Small intestine (tissue), 7 donors: ENCODE measurements around the gene TMCC2. TPM values are rescaled to one million over a fixed set of nuclear protein-coding genes. Genes with fewer than 3 reads are reported as not detected.

Experiments used
- DNase-seq, 2 donors: peaks; one replicate each; pipeline versions ENCODE4 v3.0.0 to v3.0.0-alpha.2; 2013
- FAIRE-seq: peaks from 2 replicates; lab custom pipeline; 2012; peaks lifted over from hg19 to GRCh38; lab: Jason Lieb, UNC
- H3K27ac ChIP-seq, 3 donors: one replicate each; pipeline ENCODE4 v1.5.1; 2013; ENCODE audit warnings: low read length in 2 of 3, mild to moderate bottlenecking in 2 of 3, control low read depth in 1 of 3, inconsistent platforms in 1 of 3, low read depth in 1 of 3, moderate library complexity in 1 of 3
- H3K27me3 ChIP-seq, 3 donors: one replicate each; pipeline ENCODE4 v1.6.1; 2013; ENCODE audit warnings: low read length in 3 of 3, inconsistent platforms in 1 of 3; ENCODE audit not compliant: control insufficient read depth in 3 of 3, insufficient read depth in 3 of 3
- H3K36me3 ChIP-seq, 3 donors: one replicate each; pipeline ENCODE4 v1.6.1; 2013; ENCODE audit warnings: low read length in 3 of 3, inconsistent platforms in 1 of 3, low read depth in 1 of 3, mild to moderate bottlenecking in 1 of 3, moderate library complexity in 1 of 3; ENCODE audit not compliant: control insufficient read depth in 3 of 3, insufficient read depth in 2 of 3
- H3K4me1 ChIP-seq, 3 donors: one replicate each; pipeline ENCODE4 v1.6.1; 2013; ENCODE audit warnings: low read length in 2 of 3, inconsistent platforms in 1 of 3, low read depth in 1 of 3, mild to moderate bottlenecking in 1 of 3, moderate library complexity in 1 of 3; ENCODE audit not compliant: control insufficient read depth in 3 of 3, insufficient read depth in 2 of 3
- H3K4me3 ChIP-seq, 3 donors: one replicate each; pipeline ENCODE4 v1.5.1; 2013; ENCODE audit warnings: low read length in 3 of 3, control low read depth in 1 of 3, inconsistent platforms in 1 of 3, low read depth in 1 of 3, mild to moderate bottlenecking in 1 of 3, moderate library complexity in 1 of 3
- H3K9me3 ChIP-seq, 2 donors: one replicate each; pipeline ENCODE4 v1.6.1; 2013; ENCODE audit warnings: low read depth in 1 of 2, low read length in 1 of 2; ENCODE audit not compliant: control insufficient read depth in 2 of 2, insufficient read depth in 1 of 2
- WGBS, 3 donors: extraction: QIAGEN DNeasy Blood & Tissue Kit; methylation state at CpG; one replicate each; pipeline ENCODE4 v1.1.7; 2013; 5-methylcytosine and 5-hydroxymethylcytosine counted together
- polyA plus RNA-seq, 4 donors: library from polyadenylated mRNA; stranded (reverse) in 3 of 4; unstranded in 1 of 4; fragments of 200-250 nt in 3 of 4; fragments of 120-200 nt in 1 of 4; gene quantifications; one replicate each; pipeline versions ENCODE4 v1.2.1 to v1.2.3, GENCODE V29; 2013
- donor health status: healthy with polysubstance abuse.
- donor health status: control.
- donor health status: control.
- donor health status: Bipolar disorder and iron deficiency.
- donor health status: healthy.

The TMCC2 gene
- polyA plus RNA-seq, 4 donors: 0.54 to 1.7 (median 0.96) TPM

DNA sequence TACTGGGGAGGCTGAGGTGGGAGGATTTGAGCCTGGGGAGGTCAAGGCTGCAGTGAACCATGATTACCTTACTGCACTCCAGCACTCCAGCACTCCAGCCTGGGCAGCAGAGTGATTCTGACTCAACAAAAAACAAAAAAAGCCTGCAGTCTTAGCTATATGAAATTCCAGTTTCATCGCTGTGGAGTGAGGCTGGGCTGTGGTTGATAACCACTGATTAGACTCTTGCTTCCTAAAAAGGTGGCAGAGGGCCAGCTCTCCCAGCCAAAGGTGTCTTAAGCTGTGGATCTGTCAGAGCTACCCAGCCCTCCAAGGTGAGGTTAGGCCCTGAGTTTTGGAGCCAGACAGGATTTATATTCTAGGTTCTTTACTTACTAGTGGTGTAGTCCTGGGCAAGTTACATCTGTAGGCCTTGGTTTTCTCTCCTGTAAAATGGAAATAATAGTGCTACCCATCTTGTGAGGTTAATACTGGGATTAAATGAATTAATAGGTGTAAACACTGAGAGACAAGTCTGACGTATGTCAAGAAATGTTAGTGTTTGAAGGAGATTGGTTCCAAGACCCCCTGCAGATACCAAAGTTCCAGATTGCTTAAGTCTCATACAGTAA is 35.9 kb downstream of the TMCC2 start:
- Histone ChIP-seq H3K9me3 (no peaks in the 10 kb centered on the region), H3K4me1 (peaks cover 0 to 6% (median 0%) of the 10 kb centered on the region in 3 donors), H3K36me3 (no peaks in the 10 kb centered on the region), H3K4me3 (no peak overlapping the region), H3K27ac (no peak overlapping the region), H3K27me3 (no peaks in the 10 kb centered on the region)
- FAIRE-seq: no peak
- WGBS, 3 donors: 53 to 66% (median 55%) methylated on average over 2 of the region's 2 CpGs
- no peak for DNase-seq

- Histone ChIP-seq H3K27ac (no peak overlapping the region), H3K9me3 (no peaks in the 10 kb centered on the region), H3K27me3 (no peaks in the 10 kb centered on the region), H3K36me3 (peaks cover 0 to 6% (median 0%) of the 10 kb centered on the region in 3 donors), H3K4me3 (no peak overlapping the region), H3K4me1 (peaks cover 0 to 3% (median 0%) of the 10 kb centered on the region in 3 donors)
- WGBS, 3 donors: 64 to 83% (median 73%) methylated on average over 10 of the region's 10 CpGs
- DNase-seq (no peak), FAIRE-seq (no peak)
Observed at GRCh38 chr1:205266611-205267305, 39.0 kb downstream of the TMCC2 start.

DNA sequence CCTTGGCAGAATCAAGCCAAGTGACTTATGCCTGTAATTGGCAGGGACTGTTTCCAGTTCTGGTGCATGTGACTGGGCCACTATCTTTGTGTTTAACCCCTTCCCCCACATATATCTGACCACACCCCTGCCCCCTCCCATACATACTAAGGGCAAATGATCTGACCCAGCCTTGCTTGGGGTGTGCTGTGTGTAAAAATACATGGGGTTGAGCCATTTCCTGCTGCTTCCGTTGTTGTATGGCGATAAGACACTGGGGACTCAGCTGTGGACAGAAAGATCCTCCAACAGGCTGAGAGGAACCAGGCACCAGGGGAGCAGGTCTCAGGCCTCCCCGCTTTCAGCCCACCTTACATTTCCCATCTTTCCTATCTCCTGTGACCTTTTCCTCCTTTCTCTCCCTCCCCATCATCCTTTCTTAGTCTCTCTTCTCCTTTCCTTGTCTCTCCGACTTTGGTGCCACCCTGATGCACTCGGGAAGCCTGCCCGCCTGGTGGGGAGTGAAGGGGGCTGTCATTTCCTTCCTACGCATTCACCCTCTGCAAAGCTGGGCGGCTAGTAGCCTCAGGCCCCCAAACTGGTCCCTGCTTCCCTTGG is 39.7 kb downstream of the TMCC2 start:
- DNase-seq: no peak
- 63 to 71% (median 67%) methylated on average over 8 of the region's 8 CpGs for WGBS, 3 donors
- H3K27me3 ChIP-seq: no peaks in the 10 kb centered on the region
- no peak overlapping the region for H3K27ac ChIP-seq
- H3K4me3 ChIP-seq: no peak overlapping the region
- H3K36me3 ChIP-seq: peaks cover 0 to 8% (median 0%) of the 10 kb centered on the region in 3 donors
- FAIRE-seq: no peak
- no peaks in the 10 kb centered on the region for H3K9me3 ChIP-seq
- no peaks in the 10 kb centered on the region for H3K4me1 ChIP-seq

- Histone ChIP-seq H3K4me3 (no peak overlapping the region), H3K9me3 (no peaks in the 10 kb centered on the region), H3K36me3 (peaks cover 0 to 11% (median 0%) of the 10 kb centered on the region in 3 donors), H3K4me1 (peaks cover 0 to 1% (median 0%) of the 10 kb centered on the region in 3 donors), H3K27ac (no peak overlapping the region), H3K27me3 (no peaks in the 10 kb centered on the region)
- 93 to 96% (median 93%) methylated on average over 48 of the region's 48 CpGs for WGBS, 3 donors
- DNase-seq (no peak), FAIRE-seq (no peak)
Observed at GRCh38 chr1:205268846-205269680, 41.3 kb downstream of the TMCC2 start.

DNA sequence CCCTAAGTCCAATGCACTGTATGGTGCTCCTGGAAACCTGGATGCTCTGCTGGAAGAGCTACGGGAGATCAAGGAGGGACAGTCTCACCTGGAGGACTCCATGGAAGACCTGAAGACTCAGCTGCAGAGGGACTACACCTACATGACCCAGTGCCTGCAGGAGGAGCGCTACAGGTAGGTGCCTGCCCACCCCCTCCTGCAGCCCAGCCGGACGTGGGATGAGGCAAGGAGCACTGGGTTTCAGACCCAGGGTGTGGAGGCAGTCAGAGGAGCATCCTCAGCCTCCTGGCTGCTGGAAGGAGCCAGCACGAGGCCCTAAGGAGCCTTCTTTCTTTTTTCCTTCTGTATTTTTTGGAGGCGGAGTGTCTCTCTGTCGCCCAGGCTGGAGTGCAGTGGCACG is 42.0 kb downstream of the TMCC2 start:
- FAIRE-seq (no peak), DNase-seq (no peak)
- H3K36me3 ChIP-seq: peaks cover 0 to 13% (median 0%) of the 10 kb centered on the region in 3 donors
- no peak overlapping the region for H3K27ac ChIP-seq
- no peak overlapping the region for H3K4me3 ChIP-seq
- H3K27me3 ChIP-seq: no peaks in the 10 kb centered on the region
- H3K9me3 ChIP-seq: no peaks in the 10 kb centered on the region
- WGBS, 3 donors: 86 to 93% (median 90%) methylated on average over 7 to 8 of the region's 8 CpGs
- peaks cover 0 to 6% (median 0%) of the 10 kb centered on the region in 3 donors for H3K4me1 ChIP-seq

GRCh38 chr1:205270271-205270670 is 42.5 kb downstream of the TMCC2 start:
- Histone ChIP-seq H3K9me3 (no peaks in the 10 kb centered on the region), H3K4me1 (peaks cover 0 to 6% (median 0%) of the 10 kb centered on the region in 3 donors), H3K27ac (no peak overlapping the region), H3K27me3 (no peaks in the 10 kb centered on the region), H3K36me3 (peaks cover 0 to 13% (median 0%) of the 10 kb centered on the region in 3 donors), H3K4me3 (no peak overlapping the region)
- FAIRE-seq (no peak), DNase-seq (no peak)
- WGBS, 3 donors: 83 to 91% (median 85%) methylated on average over 7 of the region's 7 CpGs

- Histone ChIP-seq H3K9me3 (no peaks in the 10 kb centered on the region), H3K36me3 (peaks cover 0 to 13% (median 0%) of the 10 kb centered on the region in 3 donors), H3K27me3 (no peaks in the 10 kb centered on the region), H3K4me3 (no peak overlapping the region), H3K4me1 (peaks cover 0 to 6% (median 0%) of the 10 kb centered on the region in 3 donors), H3K27ac (no peak overlapping the region)
- DNase-seq (no peak), FAIRE-seq (no peak)
- 58 to 70% (median 61%) methylated on average over 8 of the region's 8 CpGs for WGBS, 3 donors
Observed at GRCh38 chr1:205270764-205271163, 43.0 kb downstream of the TMCC2 start.

DNA sequence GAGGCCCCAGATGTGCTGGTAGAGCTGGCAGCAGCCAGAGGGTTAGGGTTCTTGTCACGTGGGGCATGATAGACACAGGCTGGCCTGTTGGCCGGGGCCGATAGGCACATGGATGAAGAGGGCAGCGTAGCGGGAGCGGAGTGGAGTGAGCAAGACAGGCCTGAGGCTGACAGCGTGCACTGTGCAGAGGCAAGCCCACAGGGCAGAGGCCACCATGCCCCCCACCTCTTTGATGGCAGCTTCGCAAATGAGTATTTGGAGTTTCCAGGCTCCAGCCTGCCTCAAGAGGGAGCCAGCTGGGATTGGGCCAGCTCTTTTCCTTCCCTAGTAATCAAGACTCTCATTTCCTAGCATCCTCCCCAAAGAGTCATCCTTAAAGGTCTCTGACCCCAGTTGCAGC is 43.5 kb downstream of the TMCC2 start:
- no peaks in the 10 kb centered on the region for H3K27me3 ChIP-seq
- no peak for FAIRE-seq
- no peak for DNase-seq
- peaks cover 0 to 6% (median 0%) of the 10 kb centered on the region in 3 donors for H3K4me1 ChIP-seq
- H3K4me3 ChIP-seq: no peak overlapping the region
- 76 to 92% (median 84%) methylated on average over 8 of the region's 8 CpGs for WGBS, 3 donors
- H3K36me3 ChIP-seq: peaks cover 0 to 13% (median 0%) of the 10 kb centered on the region in 3 donors
- H3K27ac ChIP-seq: peak overlapping the region in 1 of 3 donors; percentile 19
- H3K9me3 ChIP-seq: no peaks in the 10 kb centered on the region
